HepG2 (cell line): ENCODE measurements around the gene IGDCC3. TPM values are rescaled to one million over a fixed set of nuclear protein-coding genes. Genes with fewer than 3 reads are reported as not detected.

Experiments
- ARNTL ChIP-seq: sonication (generic); formaldehyde crosslinking; IDR thresholded peaks from 2 replicates; pipeline ENCODE4 v1.4.0; 2020; ENCODE audit warnings: mild to moderate bottlenecking, missing genetic modification reagents
- CENPBD1 ChIP-seq: sonication (generic); formaldehyde crosslinking; IDR thresholded peaks from 2 replicates; pipeline ENCODE4 v1.8.0; 2022; ENCODE audit warnings: missing genetic modification reagents, low read depth, mild to moderate bottlenecking, borderline replicate concordance
- MXD1 ChIP-seq: sonication (generic); formaldehyde crosslinking; IDR thresholded peaks from 2 replicates; pipeline ENCODE4 v1.4.0; 2020; ENCODE audit warnings: mild to moderate bottlenecking, missing genetic modification reagents
- NR0B2 ChIP-seq: sonication (generic); formaldehyde crosslinking; IDR thresholded peaks from 2 replicates; pipeline ENCODE4 v1.4.0; 2020; ENCODE audit warnings: mild to moderate bottlenecking, missing genetic modification reagents
- PRDM15 ChIP-seq: sonication (generic); formaldehyde crosslinking; IDR thresholded peaks from 2 replicates; pipeline ENCODE4 v1.4.0; 2020; ENCODE audit warnings: missing genetic modification reagents
- SAP130 ChIP-seq: IDR thresholded peaks from 2 replicates; pipeline ENCODE4 v1.6.1; 2016; ENCODE audit warnings: low read depth
- SOX5 ChIP-seq: IDR thresholded peaks from 2 replicates; pipeline ENCODE4 v1.6.1; 2016; ENCODE audit warnings: borderline replicate concordance
- TGIF2 ChIP-seq: IDR thresholded peaks from 2 replicates; pipeline ENCODE4 v1.6.1; 2016; ENCODE audit warnings: control low read depth, missing compliant biosample characterization
- UBTF ChIP-seq: sonication (generic); formaldehyde crosslinking; IDR thresholded peaks from 2 replicates; pipeline ENCODE4 v1.4.0; 2020; ENCODE audit warnings: mild to moderate bottlenecking, missing genetic modification reagents
- ZBTB25 ChIP-seq: IDR thresholded peaks from 2 replicates; pipeline ENCODE4 v1.6.1; 2018; ENCODE audit warnings: missing genetic modification reagents
- ZNF574 ChIP-seq: sonication (generic); formaldehyde crosslinking; IDR thresholded peaks from 2 replicates; pipeline ENCODE4 v1.4.0; 2020; ENCODE audit warnings: missing genetic modification reagents
- ZNF652 ChIP-seq: IDR thresholded peaks from 2 replicates; pipeline ENCODE4 v1.6.1; 2016; ENCODE audit warnings: low read depth, borderline replicate concordance
- ZNF770 ChIP-seq: sonication (generic); formaldehyde crosslinking; IDR thresholded peaks from 2 replicates; pipeline ENCODE4 v1.5.0; 2020; ENCODE audit warnings: mild to moderate bottlenecking, missing genetic modification reagents
- polyA plus RNA-seq, 8 experiments: library from polyadenylated mRNA; depleted of rRNA in 3 of 8; stranded (reverse) in 7 of 8; unstranded in 1 of 8; fragments of >200 nt; fragmentation: Illumina TruSeq in 4 of 8; extraction: Trizol in 4 of 8; gene quantifications; 2 replicates each; pipeline versions ENCODE4 v1.2.1 to v1.2.3, GENCODE V29; 2011 to 2016; ENCODE audit warnings: low read depth in 4 of 8, missing spikeins in 1 of 8, mixed read lengths in 1 of 8; ENCODE audit not compliant: insufficient read depth in 1 of 8
- total RNA-seq, 5 experiments: library from RNA; depleted of rRNA; stranded (reverse); fragments of >200 nt; fragmentation: Illumina TruSeq; extraction: Trizol; gene quantifications; 2 replicates each; pipeline ENCODE4 v1.2.3, GENCODE V29; 2016; ENCODE audit warnings: low read depth in 1 of 5

The IGDCC3 gene
- total and polyA plus RNA-seq, 2 of the 13 experiments (the other 11 are each of a cell fraction or from before 2014, with no cell fraction given) = 30.1 to 51.8 TPM

- peak; percentile 51; the same call in 1 of the 2 replicates for TF ChIP-seq ZNF770 (CRISPR knock-in tag)
- TF ChIP-seq PRDM15 (CRISPR knock-in tag) = peak; percentile 12; the same call in 1 of the 2 replicates
- peak; percentile 71 for TF ChIP-seq SAP130 (CRISPR knock-in tag)
- TF ChIP-seq SOX5 (CRISPR knock-in tag) = peak; percentile 46; the same call in 1 of the 2 replicates
- TF ChIP-seq ZBTB25 (CRISPR knock-in tag) = peak; percentile 72; the same call in 1 of the 2 replicates
- TF ChIP-seq TGIF2 = peak; percentile 60; the same call in 1 of the 2 replicates
- peak; percentile 34; the same call in 1 of the 2 replicates for TF ChIP-seq MXD1
- TF ChIP-seq UBTF (CRISPR knock-in tag) = peak; percentile 8; the same call in 1 of the 2 replicates
- TF ChIP-seq ZNF652 (CRISPR knock-in tag) = no peak
- TF ChIP-seq ZNF574 (CRISPR knock-in tag) = peak; percentile 64
- TF ChIP-seq NR0B2 (CRISPR knock-in tag) = no peak
- TF ChIP-seq ARNTL (CRISPR knock-in tag) = peak; percentile 28; the same call in 1 of the 2 replicates
- peak; percentile 32; the same call in 1 of the 2 replicates for TF ChIP-seq CENPBD1 (CRISPR knock-in tag)
These were observed 90.9 kb downstream of the IGDCC3 start, which contains the start of gene PARP16 (continued) for GRCh38 chr15:65286704-65287519.
